ENCODE results near the gene FEM1A. TPM values are rescaled to one million over a fixed set of nuclear protein-coding genes. Genes with fewer than 3 reads are reported as not detected.
A peak's percentile ranks its signal among the peaks of the same experiment; 100 is the strongest.

The FEM1A gene
- total and polyA plus RNA-seq, 10 of the 15 experiments (the other 5 are each of a cell fraction or from before 2014, with no cell fraction given): 0.27 to 17.4 (median 3.8) TPM

GRCh38 chr19:4831304-4831978 is 39.9 kb downstream of the FEM1A start, which contains the start of gene TICAM1:
TSS of gene TICAM1 (minus strand) at chr19:4831712. CDS start at chr19:4818377, 13,335 bp downstream.
- peak within 1 kb of the TSS; percentile 92 for H3K27ac ChIP-seq (ENCODE audit: control insufficient read depth, insufficient read depth)
- no TSS peak for BruUV-seq (replicated peaks)
- H3K27me3 ChIP-seq (replicated peaks in 1 of 2; ENCODE audit: control insufficient read depth in 2 of 2, insufficient read depth in 2 of 2, low read length in 1 of 2): no peaks in the 10 kb centered on the region
- H3K9ac ChIP-seq (ENCODE audit: control insufficient read depth, insufficient read depth, low read length): peak within 1 kb of the TSS; percentile 96
- no peaks in the 10 kb centered on the region for H3K4me1 ChIP-seq (ENCODE audit: control insufficient read depth, insufficient read depth, low read length)
- in situ Hi-C loops (cut with MboI): no loop called here
- ChIA-PET RAD21 (ENCODE audit: unreplicated experiment) (interaction anchor here (0.8 to 4.4 kb wide), 8 partner anchors 8 to 80 kb away, joined by 3 to 22 read pairs (median 11); partner anchors contain the start of gene PLIN3), CTCF (interaction anchor here (0.5 to 10.6 kb wide), 8 partner anchors 9 to 645 kb away, joined by 3 to 148 read pairs (median 3); no protein-coding TSS in a partner anchor), SMC1A (ENCODE audit: uncharacterized antibody, unreplicated experiment) (interaction anchor here (1.0 to 6.0 kb wide), 7 partner anchors 9 to 38 kb away, joined by 3 to 30 read pairs (median 7); no protein-coding TSS in a partner anchor), POLR2A (interaction anchor here (0.7 to 3.4 kb wide), 5 partner anchors 9 to 137 kb away, joined by 3 to 19 read pairs (median 8); partner anchors contain the start of genes KDM4B and PLIN3)
- ATAC-seq (peak; percentile 80), FAIRE-seq (peak; percentile 62), DNase-seq (ENCODE audit: low read depth, low spot score) (no peak)
- H3K79me2 ChIP-seq (ENCODE audit: control insufficient read depth, insufficient read depth, low read length): peaks cover 47% of the 10 kb centered on the region
- H3K36me3 ChIP-seq (ENCODE audit: control insufficient read depth in 2 of 2, insufficient read depth in 2 of 2, low read length in 1 of 2): peaks cover 0 to 6% of the 10 kb centered on the region in 2 experiments; a peak in 2 of 4 replicates
- 0% methylated on average over 42 of the region's 52 CpGs for WGBS (ENCODE audit: insufficient coverage, insufficient replicate concordance, low lambda C conversion rate, missing lambda C conversion rate)
- H3K9me3 ChIP-seq (replicated peaks; ENCODE audit: control insufficient read depth, insufficient read depth, low read length): no peaks in the 10 kb centered on the region; the same call in 2 of the 3 replicates
- H3K4me3 ChIP-seq: peak within 1 kb of the TSS; percentile 95
- H4K20me1 ChIP-seq (ENCODE audit: control insufficient read depth, insufficient read depth): peaks cover 4% of the 10 kb centered on the region; the same call in 1 of the 2 replicates
- H3K4me2 ChIP-seq (ENCODE audit: control insufficient read depth, insufficient read depth): peak within 1 kb of the TSS; percentile 87
- peak within 1 kb of the TSS; percentile 93 for H2AFZ ChIP-seq (ENCODE audit: control insufficient read depth, low read depth, low read length)
- intact Hi-C loops (cut with micrococcal nuclease; ENCODE audit: unreplicated experiment): no loop called here
- TF ChIP-seq CREB1 (IDR thresholded peaks at IDR 0.05; ENCODE audit: low read depth) (peak; percentile 38; the same call in 1 of the 2 replicates), ZNF622 (IDR thresholded peaks at IDR 0.05) (no peak), JUND (IDR thresholded peaks at IDR 0.05; ENCODE audit: low read depth, low read length) (peak; percentile 6; the same call in 1 of the 2 replicates), HDGF (IDR thresholded peaks at IDR 0.05) (no peak), IKZF1 (conservative IDR thresholded peaks at IDR 0.05) (peak; percentile 97), PAX5 (IDR thresholded peaks at IDR 0.05; ENCODE audit: borderline replicate concordance, low read depth, low read length) (peak; percentile 89), EED (IDR thresholded peaks at IDR 0.05; ENCODE audit: low read depth) (peak; percentile 89), KDM1A (IDR thresholded peaks at IDR 0.05; ENCODE audit: borderline replicate concordance) (no peak), E4F1 (IDR thresholded peaks at IDR 0.05; ENCODE audit: borderline replicate concordance, partially characterized antibody) (no peak), SIX5 (IDR thresholded peaks at IDR 0.05; ENCODE audit: low read depth, low read length, severe bottlenecking) (no peak), MYB (IDR thresholded peaks at IDR 0.05; ENCODE audit: borderline replicate concordance, low read depth, low read length) (no peak), IKZF2 (IDR thresholded peaks at IDR 0.05) (peak; percentile 91 to 92), CTCF (IDR thresholded peaks at IDR 0.05 in 2 of 3, conservative IDR thresholded peaks at IDR 0.05 in 1 of 3; ENCODE audit: control insufficient read depth in 2 of 3, extremely low read depth in 1 of 3, insufficient read depth in 1 of 3, low read depth in 3 of 3, low read length in 3 of 3) (no peak), ASH2L (IDR thresholded peaks at IDR 0.05; ENCODE audit: borderline replicate concordance, low read depth) (no peak), ZBTB40 (IDR thresholded peaks at IDR 0.05; ENCODE audit: borderline replicate concordance) (no peak)

Measured in GM12878 (cell line).